Adrenal gland (tissue), 5 donors: ENCODE results near the gene POFUT1.

Source experiments
- POLR2A ChIP-seq, 2 donors: fragments of 450-650 bp; IDR thresholded peaks; one replicate each; pipeline ENCODE4 v1.6.1; 2017; ENCODE audit warnings: antibody characterized with exemption in 2 of 2, mild to moderate bottlenecking in 2 of 2, moderate library complexity in 1 of 2
- TF ChIP-seq, protein P1 (sequence below), 6 experiments: fragments of 450-650 bp in 4 of 6; fragments of 200-600 bp in 2 of 6; sonication (generic) in 1 of 6; IDR thresholded peaks; 1 replicate in 5 of 6; 2 replicates in 1 of 6; pipeline versions ENCODE4 v1.5.1 to v1.8.0; 2016 to 2021; ENCODE audit warnings: antibody characterized with exemption in 6 of 6, mild to moderate bottlenecking in 2 of 6, moderate library complexity in 1 of 6
- donor health status: DM: no; HTN: no; CAD: no.

DNA sequence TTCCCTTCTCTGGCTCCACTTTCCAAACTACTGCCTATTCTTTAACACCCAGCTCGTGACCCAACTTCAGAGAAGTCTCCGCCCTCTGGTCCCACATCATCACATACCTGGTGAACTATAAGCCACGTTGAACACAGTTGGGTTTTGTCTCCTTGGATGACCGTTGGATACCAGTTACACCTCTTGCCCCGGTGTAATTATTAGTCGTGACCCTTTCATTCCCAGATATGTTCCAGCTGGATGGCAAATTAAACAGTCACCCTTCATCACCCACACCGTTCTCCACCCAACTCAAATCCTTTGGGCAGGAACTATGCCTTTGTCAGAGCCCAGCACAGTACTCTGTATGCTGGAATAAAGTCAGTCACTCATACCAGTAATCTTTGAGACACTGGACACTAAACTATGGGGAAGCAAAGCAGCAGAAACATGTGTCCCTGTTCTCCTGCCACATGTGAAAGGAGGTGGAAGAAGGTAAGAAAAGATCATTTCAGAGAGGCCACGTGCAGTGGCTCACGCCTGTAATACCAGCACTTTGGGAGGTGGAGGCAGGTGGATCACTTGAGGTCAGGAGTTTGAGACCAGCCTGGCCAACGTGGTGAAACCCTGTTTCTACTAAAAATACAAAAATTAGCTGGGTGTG is 22.6 kb upstream of the POFUT1 start:
- TF ChIP-seq, protein P1, sequence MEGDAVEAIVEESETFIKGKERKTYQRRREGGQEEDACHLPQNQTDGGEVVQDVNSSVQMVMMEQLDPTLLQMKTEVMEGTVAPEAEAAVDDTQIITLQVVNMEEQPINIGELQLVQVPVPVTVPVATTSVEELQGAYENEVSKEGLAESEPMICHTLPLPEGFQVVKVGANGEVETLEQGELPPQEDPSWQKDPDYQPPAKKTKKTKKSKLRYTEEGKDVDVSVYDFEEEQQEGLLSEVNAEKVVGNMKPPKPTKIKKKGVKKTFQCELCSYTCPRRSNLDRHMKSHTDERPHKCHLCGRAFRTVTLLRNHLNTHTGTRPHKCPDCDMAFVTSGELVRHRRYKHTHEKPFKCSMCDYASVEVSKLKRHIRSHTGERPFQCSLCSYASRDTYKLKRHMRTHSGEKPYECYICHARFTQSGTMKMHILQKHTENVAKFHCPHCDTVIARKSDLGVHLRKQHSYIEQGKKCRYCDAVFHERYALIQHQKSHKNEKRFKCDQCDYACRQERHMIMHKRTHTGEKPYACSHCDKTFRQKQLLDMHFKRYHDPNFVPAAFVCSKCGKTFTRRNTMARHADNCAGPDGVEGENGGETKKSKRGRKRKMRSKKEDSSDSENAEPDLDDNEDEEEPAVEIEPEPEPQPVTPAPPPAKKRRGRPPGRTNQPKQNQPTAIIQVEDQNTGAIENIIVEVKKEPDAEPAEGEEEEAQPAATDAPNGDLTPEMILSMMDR (IDR thresholded peaks at IDR 0.05), result no peak
- TF ChIP-seq POLR2A (IDR thresholded peaks at IDR 0.05), result no peak
